Spleen (tissue), 11 donors: ENCODE results near the gene FRMD5. TPM values are rescaled to one million over a fixed set of nuclear protein-coding genes. Genes with fewer than 3 reads are reported as not detected.

Experiments used
- DNase-seq: peaks from one replicate; pipeline ENCODE4 v3.0.0-alpha.2; 2020
- H3K27ac ChIP-seq, 8 donors: fragments of 200-600 bp; sonication (generic) in 7 of 8; 1 replicate in 4 of 8; 2 replicates in 4 of 8; pipeline versions ENCODE4 v1.5.0 to v1.8.0; 2016 to 2021; ENCODE audit warnings: inconsistent platforms in 4 of 8, mild to moderate bottlenecking in 4 of 8, moderate library complexity in 1 of 8
- H3K27me3 ChIP-seq, 7 donors: fragments of 200-600 bp; sonication (generic) in 6 of 7; replicated peaks in 1 of 7; 1 replicate in 4 of 7; 2 replicates in 3 of 7; pipeline versions ENCODE4 v1.5.0 to v1.8.0; 2016 to 2021; ENCODE audit warnings: inconsistent platforms in 3 of 7, mild to moderate bottlenecking in 1 of 7
- H3K36me3 ChIP-seq, 6 donors: fragments of 200-600 bp; sonication (generic) in 5 of 6; 1 replicate in 4 of 6; 2 replicates in 2 of 6; pipeline versions ENCODE4 v1.5.0 to v1.8.0; 2016 to 2021; ENCODE audit warnings: inconsistent platforms in 2 of 6
- H3K4me1 ChIP-seq, 6 donors: fragments of 200-600 bp; sonication (generic) in 5 of 6; 1 replicate in 3 of 6; 2 replicates in 3 of 6; pipeline versions ENCODE4 v1.5.0 to v1.8.0; 2016 to 2021; ENCODE audit warnings: inconsistent platforms in 3 of 6
- H3K4me3 ChIP-seq, 8 donors: fragments of 200-600 bp; sonication (generic) in 7 of 8; 1 replicate in 4 of 8; 2 replicates in 4 of 8; pipeline versions ENCODE4 v1.5.0 to v1.8.0; 2016 to 2021; ENCODE audit warnings: inconsistent platforms in 4 of 8, mild to moderate bottlenecking in 4 of 8, moderate library complexity in 2 of 8
- H3K9me3 ChIP-seq, 8 donors: fragments of 200-600 bp; sonication (generic) in 7 of 8; 1 replicate in 4 of 8; 2 replicates in 4 of 8; pipeline versions ENCODE4 v1.5.0 to v1.8.0; 2016 to 2021; ENCODE audit warnings: inconsistent platforms in 4 of 8
- POLR2A ChIP-seq, 3 donors: fragments of 450-650 bp; IDR thresholded peaks; one replicate each; pipeline ENCODE4 v1.5.1; 2017; ENCODE audit warnings: antibody characterized with exemption in 3 of 3, mild to moderate bottlenecking in 1 of 3
- POLR2AphosphoS5 ChIP-seq, 3 donors: sonication (generic); formaldehyde crosslinking; IDR thresholded peaks; one replicate each; pipeline ENCODE4 v1.5.1; 2017; ENCODE audit warnings: antibody characterized with exemption in 3 of 3
- WGBS, 5 donors: extraction: QIAGEN DNeasy Blood & Tissue Kit in 3 of 5; methylation state at CpG; one replicate each; pipeline versions ENCODE4 v1.1.5 to v1.1.7; 2013 to 2018; 5-methylcytosine and 5-hydroxymethylcytosine counted together
- intact Hi-C: fragments of 100-400 bp; cut with DNase I; formaldehyde crosslinking; loops from one replicate; pipeline ENCODE4 v1.15.0; 2023; ENCODE audit warnings: low total_unique reads
- polyA plus RNA-seq, 3 donors: library from polyadenylated mRNA; stranded (reverse); fragments of 200-250 nt; gene quantifications; one replicate each; pipeline ENCODE4 v1.2.1, GENCODE V29; 2013
- small RNA-seq, 4 donors: library from RNA; depleted of rRNA; stranded (forward); fragments of <200 nt; gene quantifications; one replicate each; pipeline ENCODE3, GENCODE V24; 2016
- total RNA-seq, 7 donors: library from RNA; depleted of rRNA in 3 of 7; stranded (reverse); fragments of >200 nt in 3 of 7; fragmentation: NEBNext Ultra II Directional in 4 of 7; extraction: Animal tissue kit (Norgen Biotek cat#: 25700) in 4 of 7; gene quantifications; one replicate each; pipeline versions ENCODE4 v1.1.0 to v1.2.1, GENCODE V29; 2016 to 2021
- TF ChIP-seq, protein P1 (sequence below), 11 experiments: fragments of 200-600 bp in 7 of 11; fragments of 450-650 bp in 4 of 11; sonication (generic) in 4 of 11; IDR thresholded peaks in 8 of 11; conservative IDR thresholded peaks in 3 of 11; 1 replicate in 7 of 11; 2 replicates in 4 of 11; pipeline versions ENCODE4 v1.4.0 to v1.8.0; 2016 to 2021; ENCODE audit warnings: antibody characterized with exemption in 11 of 11, inconsistent platforms in 4 of 11, mild to moderate bottlenecking in 1 of 11
- donor health status: healthy with polysubstance abuse.
- donor health status: DM: no; HTN: no; CAD: no; lungs with moderate emphysema.
- donor health status: DM: no; HTN: no; CAD: no.
- donor health status: Bipolar disorder and iron deficiency.
- donor health status: healthy.
- donor health status: DM: no; HTN: no; CAD: no.
- donor health status: DM: yes; HTN: yes; CAD: no.

Gene FRMD5
- total and polyA plus RNA-seq, 10 donors: 0.09 to 1.0 (median 0.43) TPM; not detected in 1

GRCh38 chr15:43824302-43825246 lies 370.5 kb downstream of the FRMD5 start, which contains the start of gene MFAP1:
Gene MFAP1, minus strand, starts transcription at chr15:43824690. Its CDS starts 121 bp downstream, at chr15:43824569.
- peak; percentile 95 for DNase-seq
- peaks cover 31 to 94% (median 81%) of the 10 kb centered on the region in 6 donors for H3K4me1 ChIP-seq
- 8 to 9% (median 9%) methylated on average over 46 of the region's 46 CpGs for WGBS, 5 donors
- peaks cover 0 to 26% (median 0%) of the 10 kb centered on the region in 6 donors for H3K36me3 ChIP-seq
- peak in 2 of 3 donors; percentile 65 to 84 for TF ChIP-seq POLR2A (IDR thresholded peaks at IDR 0.05)
- TF ChIP-seq, protein P1, sequence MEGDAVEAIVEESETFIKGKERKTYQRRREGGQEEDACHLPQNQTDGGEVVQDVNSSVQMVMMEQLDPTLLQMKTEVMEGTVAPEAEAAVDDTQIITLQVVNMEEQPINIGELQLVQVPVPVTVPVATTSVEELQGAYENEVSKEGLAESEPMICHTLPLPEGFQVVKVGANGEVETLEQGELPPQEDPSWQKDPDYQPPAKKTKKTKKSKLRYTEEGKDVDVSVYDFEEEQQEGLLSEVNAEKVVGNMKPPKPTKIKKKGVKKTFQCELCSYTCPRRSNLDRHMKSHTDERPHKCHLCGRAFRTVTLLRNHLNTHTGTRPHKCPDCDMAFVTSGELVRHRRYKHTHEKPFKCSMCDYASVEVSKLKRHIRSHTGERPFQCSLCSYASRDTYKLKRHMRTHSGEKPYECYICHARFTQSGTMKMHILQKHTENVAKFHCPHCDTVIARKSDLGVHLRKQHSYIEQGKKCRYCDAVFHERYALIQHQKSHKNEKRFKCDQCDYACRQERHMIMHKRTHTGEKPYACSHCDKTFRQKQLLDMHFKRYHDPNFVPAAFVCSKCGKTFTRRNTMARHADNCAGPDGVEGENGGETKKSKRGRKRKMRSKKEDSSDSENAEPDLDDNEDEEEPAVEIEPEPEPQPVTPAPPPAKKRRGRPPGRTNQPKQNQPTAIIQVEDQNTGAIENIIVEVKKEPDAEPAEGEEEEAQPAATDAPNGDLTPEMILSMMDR (IDR thresholded peaks at IDR 0.05 in 8 of 11, conservative IDR thresholded peaks at IDR 0.05 in 3 of 11): peak in 2 of 11 experiments; percentile 6 to 13
- peak; percentile 74 to 99 (median 93) for TF ChIP-seq POLR2AphosphoS5 (IDR thresholded peaks at IDR 0.05)
- no peaks in the 10 kb centered on the region for H3K27me3 ChIP-seq
- peak within 1 kb of the TSS; percentile 81 to 94 (median 92) for H3K27ac ChIP-seq
- no peaks in the 10 kb centered on the region for H3K9me3 ChIP-seq
- intact Hi-C loops: no loop called here
- H3K4me3 ChIP-seq: peak within 1 kb of the TSS; percentile 59 to 86 (median 72)

GRCh38 chr15:43821505-43821904 lies 373.6 kb downstream of the FRMD5 start:
- TF ChIP-seq POLR2A (IDR thresholded peaks at IDR 0.05) (no peak), POLR2AphosphoS5 (IDR thresholded peaks at IDR 0.05) (no peak)
- TF ChIP-seq, protein P1 (IDR thresholded peaks at IDR 0.05 in 8 of 11, conservative IDR thresholded peaks at IDR 0.05 in 3 of 11): no peak
- no peak for DNase-seq
- 84 to 92% (median 89%) methylated on average over 3 of the region's 3 CpGs for WGBS, 5 donors
- Histone ChIP-seq H3K9me3 (no peaks in the 10 kb centered on the region), H3K4me1 (peaks cover 26 to 80% (median 63%) of the 10 kb centered on the region in 6 donors), H3K27ac (no peak overlapping the region), H3K27me3 (no peaks in the 10 kb centered on the region), H3K36me3 (peaks cover 3 to 44% (median 12%) of the 10 kb centered on the region in 6 donors), H3K4me3 (no peak overlapping the region)
- intact Hi-C loops: no loop called here

Small RNA genes lying within 50 kb of the gene (small RNA-seq; reads per million reads assigned to genes)
- 0 reads per million in 4 donors for gene RF00019

Other genes starting within 250 kb of the FRMD5 start
- 10 to 100 TPM; 65.8 to 84.3 (median 73.1) TPM for gene GOLM2, start 93.4 kb upstream of the FRMD5 start, total RNA-seq
- gene GOLM2, start 93.4 kb upstream of the FRMD5 start, polyA plus RNA-seq: 10 to 100 TPM; 21.5 to 27.8 (median 26.1) TPM
- gene CTDSPL2, start 232.4 kb upstream of the FRMD5 start, total RNA-seq: 10 to 100 TPM; 48.7 to 73.7 (median 53.7) TPM
- gene CTDSPL2, start 232.4 kb upstream of the FRMD5 start, polyA plus RNA-seq: 1 to 10 TPM; 5.2 to 7.3 (median 6.1) TPM